ENCODE data around the gene ATF7.

DNA sequence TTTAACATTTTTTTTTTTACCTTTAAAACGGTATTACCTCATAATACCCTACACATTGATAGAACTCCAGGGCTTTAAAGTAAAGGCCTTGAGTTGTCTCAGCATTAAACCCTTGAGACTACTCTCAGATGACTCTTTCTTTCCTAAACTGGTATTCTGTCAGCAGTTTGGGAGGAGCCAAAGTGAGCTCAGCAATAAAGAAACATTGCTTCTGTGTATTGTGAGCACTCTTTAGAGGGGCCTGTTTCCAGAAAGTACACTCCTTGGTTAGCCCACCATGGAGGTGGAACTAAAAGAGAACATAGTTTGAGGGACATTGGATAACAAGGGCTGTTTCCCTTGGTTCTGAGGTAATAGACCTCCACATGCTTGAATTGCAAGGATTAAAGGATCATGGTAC, 147.3 kb downstream of the ATF7 start:
- no peak for TF ChIP-seq GATA2 (IDR thresholded peaks at IDR 0.05; ENCODE audit: low read depth, low read length)
- TF ChIP-seq GATA3 (IDR thresholded peaks at IDR 0.05; ENCODE audit: low read depth, low read length): no peak

Data from SH-SY5Y (cell line).